Heart left ventricle (tissue), 13 donors: ENCODE data around the gene ATAT1.

ENCODE experiments used
- CTCF ChIP-seq, 12 donors: fragments of 200-600 bp; sonication (generic) in 4 of 12; IDR thresholded peaks; one replicate each; pipeline versions ENCODE4 v1.5.0 to v1.8.0; 2018 to 2022; ENCODE audit warnings: antibody characterized with exemption in 12 of 12, mild to moderate bottlenecking in 5 of 12
- POLR2A ChIP-seq, 2 donors: fragments of 450-650 bp; IDR thresholded peaks; one replicate each; pipeline ENCODE4 v1.6.1; 2017; ENCODE audit warnings: antibody characterized with exemption in 2 of 2, mild to moderate bottlenecking in 2 of 2, moderate library complexity in 2 of 2
- donor health status: ischemic (EF 13 %, LVEDD 7.1; RV severe dilation, severe dysfunction).
- donor health status: DM: no; HTN: yes; CAD: no.
- donor health status: DM: no; HTN: no; CAD: no.
- donor health status: ischemic (EF 25% LVEDD 6.9; RV normal size, moderate dysfunction).
- donor health status: ischemic (EF 25% LVEDD 5.7; RV mildly dilated, moderate dysfunction).
- donor health status: ischemic (EF 35%, LVEDD 5.7; RV mildly dilated, moderate dysfunction).
- donor health status: nonischemic (EF 11% LVEDD 7.7; RV severe dilation, severe dysfunction).
- donor health status: DM: yes; HTN: yes; CAD: no.
- donor health status: PGD.
- donor health status: ischemic (EF 29% LVEDD 5.4; RV normal size, mild dysfunction).
- donor health status: nonischemic (EF 23%, LVEDD 6.1; RV moderate dilation, normal function).

GRCh38 chr6:30611150-30611855 lies 15.4 kb upstream of the ATAT1 start:
- TF ChIP-seq CTCF (IDR thresholded peaks at IDR 0.05) = no peak
- no peak for TF ChIP-seq POLR2A (IDR thresholded peaks at IDR 0.05)
